Measurements from ENCODE around the gene DIAPH2.

GRCh38 chrX:97311066-97311778 is 626.6 kb downstream of the DIAPH2 start:
- no peak for TF ChIP-seq RAD21 (IDR thresholded peaks at IDR 0.05; ENCODE audit: low read depth)
- no peak for TF ChIP-seq POLR2AphosphoS5 (IDR thresholded peaks at IDR 0.05; ENCODE audit: low read depth, low read length)
- no peak for TF ChIP-seq CTCF (IDR thresholded peaks at IDR 0.05 in 2 of 3, conservative IDR thresholded peaks at IDR 0.05 in 1 of 3; ENCODE audit: borderline replicate concordance in 1 of 3, insufficient read depth in 1 of 3, low read depth in 2 of 3, low read length in 2 of 3)
- no peak for TF ChIP-seq JUND (IDR thresholded peaks at IDR 0.05)
- TF ChIP-seq POLR2A (IDR thresholded peaks at IDR 0.05; ENCODE audit: borderline replicate concordance, extremely low read depth, insufficient read depth, insufficient read length) = no peak
- no peak for TF ChIP-seq YY1 (IDR thresholded peaks at IDR 0.05; ENCODE audit: extremely low read depth, insufficient replicate concordance, low read depth, low read length)
- no peak for TF ChIP-seq MAX (IDR thresholded peaks at IDR 0.05)
- TF ChIP-seq SRF (IDR thresholded peaks at IDR 0.05; ENCODE audit: low read depth) = no peak
- no peak for TF ChIP-seq SIN3A (IDR thresholded peaks at IDR 0.05; ENCODE audit: low read depth)
- no peak for TF ChIP-seq ZNF274 (IDR thresholded peaks at IDR 0.05; ENCODE audit: low read depth, low read length)
- no peak for TF ChIP-seq SP1 (IDR thresholded peaks at IDR 0.05; ENCODE audit: low read depth)
- TF ChIP-seq REST (IDR thresholded peaks at IDR 0.05; ENCODE audit: low read depth) = no peak

All from HCT116 (cell line).